Stimulated activated CD8-positive, alpha-beta memory T cell treated with anti-CD3 and anti-CD28 coated beads, Interleukin-15, amount 100 ng/mL, for 48 hours (primary cell): ENCODE data around the gene FRMD4A.
"Not testable (repeated sequence)": the region's sequence is repeated elsewhere in the genome, so short reads cannot be mapped to it uniquely, and the experiment has no call there.

Experiments
- DNase-seq, 2 donors: peaks; one replicate each; pipeline ENCODE4 v3.0.0-alpha.2; 2020; ENCODE audit warnings: low read depth in 2 of 2

FRMD4A gene

GRCh38 chr10:13721486-13721885 lies 609.2 kb downstream of the FRMD4A start:
- DNase-seq = no peak

GRCh38 chr10:13720699-13721098 lies 610.0 kb downstream of the FRMD4A start:
- no peak for DNase-seq

GRCh38 chr10:13719425-13719824 lies 611.3 kb downstream of the FRMD4A start:
- no peak for DNase-seq

GRCh38 chr10:13718820-13719219 lies 611.9 kb downstream of the FRMD4A start:
- no peak for DNase-seq

GRCh38 chr10:13717936-13718772 lies 612.6 kb downstream of the FRMD4A start:
- peak; percentile 4 to 6 for DNase-seq

GRCh38 chr10:13717571-13717935 lies 613.2 kb downstream of the FRMD4A start:
- no peak for DNase-seq

- no peak for DNase-seq
Observed at GRCh38 chr10:13716081-13717071, 614.3 kb downstream of the FRMD4A start.

GRCh38 chr10:13715596-13715995 lies 615.1 kb downstream of the FRMD4A start:
- not testable (repeated sequence) for DNase-seq

- no peak for DNase-seq
Observed at GRCh38 chr10:13715100-13715499, 615.6 kb downstream of the FRMD4A start.

- DNase-seq = peak; percentile 32 to 38
Observed at GRCh38 chr10:13712837-13713581, 617.7 kb downstream of the FRMD4A start.

- DNase-seq = no peak
Observed at GRCh38 chr10:13712476-13712836, 618.3 kb downstream of the FRMD4A start.

GRCh38 chr10:13711291-13711690 lies 619.4 kb downstream of the FRMD4A start:
- DNase-seq = no peak

- DNase-seq = no peak
Observed at GRCh38 chr10:13709931-13710650, 620.6 kb downstream of the FRMD4A start.

GRCh38 chr10:13708256-13708990 lies 622.3 kb downstream of the FRMD4A start:
- no peak for DNase-seq

GRCh38 chr10:13707156-13707881 lies 623.4 kb downstream of the FRMD4A start:
- DNase-seq = peak in 1 of 2 donors; percentile 1

- DNase-seq = no peak
Observed at GRCh38 chr10:13706604-13707003, 624.1 kb downstream of the FRMD4A start.

- no peak for DNase-seq
Observed at GRCh38 chr10:13706175-13706574, 624.5 kb downstream of the FRMD4A start.

GRCh38 chr10:13705526-13706174 lies 625.1 kb downstream of the FRMD4A start:
- DNase-seq = no peak

GRCh38 chr10:13704964-13705363 lies 625.8 kb downstream of the FRMD4A start:
- no peak for DNase-seq
